NCI-H128 (cell line): ENCODE data around the gene RERE.
A peak's percentile ranks its signal among the peaks of the same experiment; 100 is the strongest.
"Not testable (repeated sequence)": the region's sequence is repeated elsewhere in the genome, so short reads cannot be mapped to it uniquely, and the experiment has no call there.

Experiments used
- DNase-seq: peaks from one replicate; lab custom pipeline; 2025; ENCODE audit not compliant: unreplicated experiment; lab: John Stamatoyannopoulos, UW

RERE gene

DNA sequence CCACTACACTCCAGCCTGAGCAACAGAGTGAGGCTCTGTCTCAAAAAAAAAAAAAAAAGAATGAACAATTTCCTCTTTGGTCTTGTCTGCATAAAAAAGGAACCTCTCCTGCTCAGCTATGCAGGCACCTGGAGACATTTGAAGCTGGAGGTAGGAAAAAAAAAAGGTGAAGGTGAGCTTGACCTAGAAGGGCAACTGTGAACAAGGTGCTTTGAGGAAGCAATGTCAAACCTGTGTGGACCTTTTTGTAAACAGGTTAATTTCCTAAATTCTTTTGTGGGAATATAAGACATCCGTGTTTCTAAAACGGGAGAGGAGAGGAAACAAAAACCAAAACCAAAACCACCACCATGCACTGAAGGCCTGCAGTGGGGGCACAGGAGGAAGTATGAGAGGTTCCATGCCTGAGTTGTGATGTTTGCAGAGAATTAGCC lies 422.0 kb downstream of the RERE start:
- no peak for DNase-seq

DNA sequence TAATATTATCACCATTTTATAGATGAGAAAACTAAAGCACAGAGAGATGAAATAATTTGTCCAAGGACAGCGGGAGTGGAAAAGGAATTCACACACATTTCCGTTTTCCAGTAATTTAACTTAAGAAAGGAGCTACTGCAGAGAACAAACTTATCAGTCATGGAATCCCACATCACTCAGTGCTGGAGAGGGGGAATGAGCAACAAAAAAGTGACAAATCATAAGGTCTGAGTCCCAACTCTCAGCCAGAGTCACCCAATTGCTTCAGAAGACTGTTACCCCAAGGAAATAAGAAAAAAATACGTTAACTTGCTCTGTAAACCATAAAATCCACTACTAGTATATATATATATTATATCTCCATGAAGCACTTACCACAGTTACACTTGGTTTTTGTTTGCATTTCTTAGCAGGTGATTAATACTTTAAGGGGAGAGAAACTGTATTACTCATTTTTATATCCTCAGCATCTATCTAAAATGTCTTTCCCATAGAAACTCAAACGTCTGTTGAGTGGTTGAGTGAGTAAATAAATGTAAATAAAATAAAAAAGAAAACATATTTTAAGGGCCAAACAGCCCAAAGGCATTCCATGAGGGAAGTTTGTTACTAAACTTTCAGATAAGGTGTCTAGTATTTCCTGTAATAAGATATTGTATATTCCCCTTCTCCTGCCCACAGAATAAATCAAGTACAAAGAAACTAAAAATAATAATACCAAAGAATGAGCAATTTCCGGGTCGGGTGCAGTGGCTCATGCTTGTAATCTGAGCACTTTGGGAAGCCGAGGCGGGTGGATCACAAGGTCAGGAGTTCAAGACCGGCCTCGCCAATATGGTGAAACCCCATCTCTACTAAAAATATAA lies 422.8 kb downstream of the RERE start:
- DNase-seq: no peak

- DNase-seq: no peak
Observed at GRCh38 chr1:8392522-8392921, 424.9 kb downstream of the RERE start.

DNA sequence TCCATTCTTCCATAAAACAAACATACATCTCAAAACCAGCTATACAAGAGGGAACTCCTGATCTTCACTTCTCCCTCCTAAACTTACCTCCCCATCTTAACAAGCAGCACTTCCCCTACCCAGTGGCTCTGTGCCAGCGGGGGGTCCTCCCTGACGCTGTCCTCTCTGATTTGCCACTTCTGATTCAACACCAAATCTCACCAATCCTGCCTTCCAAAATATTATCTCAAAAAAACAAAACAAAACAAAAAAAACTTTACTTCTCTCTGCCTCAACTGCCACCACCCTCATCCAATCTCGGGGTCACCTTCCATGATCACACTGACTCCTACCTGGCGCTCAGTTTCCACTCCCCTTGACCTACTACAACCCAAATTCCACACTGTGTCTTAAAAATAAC lies 426.7 kb downstream of the RERE start:
- no peak for DNase-seq

- no peak for DNase-seq
Observed at GRCh38 chr1:8389958-8390535, 427.4 kb downstream of the RERE start.

DNA sequence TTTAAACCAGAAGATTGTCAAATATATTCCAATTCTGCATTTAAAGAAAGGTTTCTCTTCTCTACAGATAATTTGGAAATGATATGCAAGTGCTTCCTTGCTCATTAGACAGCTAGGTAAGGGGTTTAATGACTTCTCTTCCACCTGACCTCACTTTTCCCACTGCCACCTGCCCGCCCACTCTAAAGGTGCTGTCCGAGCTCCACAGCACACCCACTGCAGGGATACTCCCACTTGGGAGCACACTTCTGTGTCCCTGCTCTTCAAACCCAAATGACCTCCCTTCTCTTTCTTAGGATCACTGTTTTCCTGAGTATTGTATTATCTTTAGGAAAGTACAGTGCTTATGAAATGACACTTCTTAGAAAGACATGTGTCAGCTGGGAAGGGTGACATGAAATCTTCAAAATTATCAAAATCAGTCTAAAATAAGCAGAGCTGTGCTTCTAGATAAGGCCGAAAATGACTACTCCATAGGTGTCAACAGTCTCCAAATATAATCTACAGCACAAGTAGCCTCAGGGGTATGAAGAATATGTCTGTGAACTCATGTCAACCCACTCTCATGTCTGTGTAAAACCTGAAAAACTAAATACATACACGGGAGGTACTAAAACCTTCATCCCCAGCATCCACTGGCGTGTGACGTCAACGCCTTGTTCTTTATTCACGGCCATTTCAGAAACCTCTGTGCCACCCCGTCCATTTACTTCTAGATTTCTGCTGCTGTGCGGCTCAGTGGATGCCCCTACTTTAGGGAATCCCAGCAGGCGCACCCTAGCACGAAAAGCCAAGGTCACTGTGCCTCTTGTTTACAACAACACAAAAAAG lies 428.5 kb downstream of the RERE start:
- DNase-seq: no peak

DNA sequence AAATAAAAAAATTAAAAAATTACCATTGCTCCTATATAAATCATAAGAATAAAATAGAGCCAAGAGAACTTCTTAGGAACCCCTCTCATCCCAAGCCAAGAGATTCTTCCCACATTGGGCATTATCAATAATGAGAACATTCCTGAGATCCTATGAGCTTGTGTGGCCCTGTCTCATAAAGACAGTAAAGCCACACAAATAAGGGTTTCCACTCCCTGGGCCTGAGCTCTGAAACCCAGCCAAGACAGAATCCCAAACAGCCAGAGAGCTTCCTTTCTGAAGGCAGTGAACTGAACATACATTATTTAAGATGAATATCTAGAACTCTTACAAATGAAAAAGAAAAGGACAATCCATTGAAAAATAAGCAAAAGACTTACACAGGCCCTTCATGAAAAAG lies 431.2 kb downstream of the RERE start:
- DNase-seq: no peak

DNA sequence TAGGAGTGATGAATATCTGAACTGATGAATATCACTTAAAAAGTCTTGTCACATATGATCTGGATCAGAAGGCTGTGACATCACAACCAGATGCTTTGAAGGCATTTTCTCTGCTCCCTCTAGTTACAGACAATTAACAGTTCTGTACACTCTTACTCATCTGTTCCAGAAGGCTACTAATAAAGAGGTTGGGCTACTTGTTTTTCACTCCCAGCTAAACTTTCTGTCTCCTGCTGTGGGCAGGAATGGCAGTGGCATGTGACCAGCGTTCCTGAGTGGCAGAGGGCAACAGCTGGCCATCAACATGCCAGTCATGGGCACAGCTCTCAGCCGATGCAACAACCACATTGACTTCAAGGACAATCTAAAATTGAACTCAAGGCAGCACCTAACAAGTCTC lies 432.9 kb downstream of the RERE start:
- DNase-seq: no peak

DNA sequence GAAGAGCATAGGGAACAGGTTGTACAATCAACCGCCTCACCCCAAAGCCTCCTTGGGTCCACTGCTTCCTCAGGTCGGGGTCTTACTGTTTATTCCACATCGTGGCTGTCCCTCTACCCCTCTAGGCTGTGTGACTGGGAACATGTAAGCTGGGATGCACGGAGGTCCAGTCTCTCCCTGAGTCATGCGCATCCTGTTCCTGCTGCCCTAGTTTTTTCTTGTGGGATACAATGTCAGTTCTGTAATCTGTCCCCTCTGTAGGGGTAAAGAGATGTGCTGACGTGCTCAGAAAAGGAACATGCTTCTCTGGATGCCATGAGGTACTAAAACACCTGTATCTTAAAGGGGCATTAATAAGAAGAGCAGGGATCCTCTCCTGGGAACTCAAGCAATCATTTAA lies 433.4 kb downstream of the RERE start:
- no peak for DNase-seq

GRCh38 chr1:8382608-8383505 lies 434.6 kb downstream of the RERE start:
- no peak for DNase-seq

GRCh38 chr1:8382051-8382505 lies 435.4 kb downstream of the RERE start:
- no peak for DNase-seq

DNA sequence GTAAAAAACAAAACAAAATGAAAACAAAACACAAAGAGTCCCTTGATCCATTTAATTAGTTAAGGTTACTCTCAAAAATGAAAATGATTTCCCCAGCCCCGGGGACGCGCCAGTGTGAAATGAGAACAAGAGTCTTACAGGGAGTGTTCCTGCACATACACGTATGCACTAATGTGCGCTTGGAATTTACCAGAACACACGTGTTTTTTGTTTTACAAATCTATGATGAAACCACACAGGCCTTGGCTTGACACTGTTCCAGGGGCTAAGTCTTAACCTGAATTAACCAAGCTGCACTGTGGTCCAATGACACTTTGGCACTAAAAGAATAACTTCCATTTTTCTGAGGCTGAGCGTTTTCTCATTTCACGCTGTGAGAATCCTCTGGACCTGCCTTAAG lies 435.8 kb downstream of the RERE start:
- no peak for DNase-seq

- not testable (repeated sequence) for DNase-seq
Observed at GRCh38 chr1:8380310-8380709, 437.1 kb downstream of the RERE start.

DNA sequence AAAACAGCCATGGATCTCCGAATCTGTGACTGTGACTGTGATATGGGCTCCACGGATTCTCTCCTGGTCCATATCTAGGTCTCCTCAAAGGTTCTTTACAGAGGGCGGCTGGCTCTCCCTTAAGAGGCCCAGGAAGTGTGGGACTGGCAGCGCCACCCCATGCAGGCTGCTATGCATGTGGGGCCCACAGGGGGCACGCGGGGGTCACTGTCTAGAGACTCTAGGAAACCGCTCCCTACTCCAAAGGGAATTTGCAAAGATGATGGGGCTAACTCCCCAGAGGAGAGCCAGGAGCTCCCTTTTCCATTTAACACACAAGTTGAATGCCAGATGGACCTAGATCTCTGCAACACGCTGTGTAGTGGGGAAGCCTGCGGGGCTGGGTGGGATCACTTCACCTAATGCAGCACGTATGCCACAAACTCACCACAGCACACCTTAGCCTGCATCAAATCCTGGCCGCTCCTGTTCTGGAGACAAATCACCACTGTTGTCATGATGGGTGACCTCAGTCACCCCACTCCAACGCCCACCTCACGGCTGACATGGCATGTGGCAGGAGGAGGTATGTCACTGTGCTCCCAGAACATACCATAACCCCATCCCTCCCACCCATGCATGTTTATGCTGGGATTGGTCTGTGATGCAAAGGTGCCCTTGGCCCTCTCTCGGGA lies 437.8 kb downstream of the RERE start:
- no peak for DNase-seq

DNA sequence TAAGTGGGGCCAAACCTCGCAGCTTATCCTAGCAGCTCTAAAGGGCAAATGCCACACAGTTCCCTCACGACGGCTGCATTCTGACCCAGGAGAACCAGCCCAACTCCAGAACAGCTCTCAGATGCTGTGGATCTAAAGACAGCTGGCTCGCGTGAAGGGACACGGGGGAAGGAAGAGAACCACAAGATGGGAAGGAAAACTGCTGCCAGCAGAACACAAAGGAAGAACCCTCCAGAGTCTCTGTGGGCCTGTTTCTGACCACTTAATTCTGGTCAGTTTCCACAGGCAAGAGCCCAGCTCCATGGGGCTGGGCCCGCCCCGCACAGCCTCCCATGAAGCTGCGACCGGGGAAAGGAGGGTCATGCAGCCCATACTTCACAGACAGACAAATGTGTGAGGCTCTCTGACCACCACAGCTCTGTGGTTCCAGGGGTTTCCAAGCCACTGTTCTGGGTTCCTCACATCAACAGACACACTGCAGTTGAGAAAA lies 438.4 kb downstream of the RERE start:
- DNase-seq: no peak

- DNase-seq: no peak
Observed at GRCh38 chr1:8378178-8378577, 439.3 kb downstream of the RERE start.

GRCh38 chr1:8377271-8377981 lies 440.0 kb downstream of the RERE start:
- no peak for DNase-seq

DNA sequence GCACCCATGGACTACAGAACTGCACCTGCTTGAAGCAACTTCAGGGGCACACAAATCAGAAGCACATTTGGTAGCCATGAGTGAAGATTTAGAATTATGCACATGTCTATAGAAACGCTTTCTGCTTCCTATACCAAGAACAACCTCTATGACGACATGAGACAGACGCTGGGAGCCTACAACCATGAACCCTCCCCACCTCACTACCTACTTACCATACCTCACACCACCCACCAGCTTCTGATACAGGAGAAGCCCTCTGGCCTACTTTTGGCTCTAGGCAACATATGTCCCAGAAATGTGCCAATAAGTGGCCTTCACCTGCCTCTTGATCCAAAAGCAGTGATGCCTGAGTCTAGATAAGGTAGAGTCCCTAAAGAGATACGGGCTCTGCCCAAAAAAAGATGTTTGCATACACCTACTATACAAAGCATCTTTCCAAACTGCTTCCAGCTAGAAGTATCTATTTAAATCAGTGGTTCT lies 441.0 kb downstream of the RERE start:
- no peak for DNase-seq

- DNase-seq: peak; percentile 14
Observed at GRCh38 chr1:8374812-8375211, 442.6 kb downstream of the RERE start.
